H9 (cell line): Measurements from ENCODE around the gene ADAMTS18. TPM values are rescaled to one million over a fixed set of nuclear protein-coding genes. Genes with fewer than 3 reads are reported as not detected.

Source experiments
- DNase-seq: peaks from one replicate; pipeline ENCODE4 v3.0.0-alpha.2; 2017
- H2AFZ ChIP-seq: one replicate; pipeline ENCODE4 v1.6.1; 2013; ENCODE audit warnings: mild to moderate bottlenecking, low read length, control low read depth, moderate library complexity
- H2AK5ac ChIP-seq: 2 replicates; pipeline ENCODE4 v1.6.1; 2013; ENCODE audit warnings: low read length, control low read depth, mixed read lengths; ENCODE audit not compliant: insufficient read length
- H2BK120ac ChIP-seq: one replicate; pipeline ENCODE4 v1.6.1; 2013; ENCODE audit warnings: low read depth, mild to moderate bottlenecking, low read length, control low read depth, inconsistent platforms; ENCODE audit not compliant: poor library complexity, severe bottlenecking
- H2BK12ac ChIP-seq: 2 replicates; pipeline ENCODE4 v1.6.1; 2013; ENCODE audit warnings: low read length, control low read depth, mixed read lengths, low read depth; ENCODE audit not compliant: insufficient read length
- H2BK15ac ChIP-seq: 2 replicates; pipeline ENCODE4 v1.6.1; 2013; ENCODE audit warnings: low read depth, low read length, control low read depth
- H2BK20ac ChIP-seq: one replicate; pipeline ENCODE4 v1.6.1; 2013; ENCODE audit warnings: low read depth, mild to moderate bottlenecking, low read length, control low read depth, inconsistent platforms; ENCODE audit not compliant: poor library complexity, severe bottlenecking
- H2BK5ac ChIP-seq: 2 replicates; pipeline ENCODE4 v1.6.1; 2013; ENCODE audit warnings: low read length, control low read depth, mixed read lengths; ENCODE audit not compliant: insufficient read length
- H3K14ac ChIP-seq: 2 replicates; pipeline ENCODE4 v1.6.1; 2013; ENCODE audit warnings: low read length, control low read depth; ENCODE audit not compliant: insufficient read depth
- H3K18ac ChIP-seq: 2 replicates; pipeline ENCODE4 v1.6.1; 2013; ENCODE audit warnings: low read depth, mild to moderate bottlenecking, mixed read lengths, low read length, control low read depth; ENCODE audit not compliant: insufficient read length
- H3K23ac ChIP-seq: 2 replicates; pipeline ENCODE4 v1.6.1; 2013; ENCODE audit warnings: low read length, control low read depth, mixed read lengths, low read depth; ENCODE audit not compliant: insufficient read length
- H3K23me2 ChIP-seq: 2 replicates; pipeline ENCODE4 v1.6.1; 2013; ENCODE audit warnings: low read depth, mild to moderate bottlenecking, mixed read lengths, low read length, control low read depth; ENCODE audit not compliant: insufficient read length, poor library complexity, severe bottlenecking
- H3K27ac ChIP-seq: 2 replicates; pipeline ENCODE4 v1.5.1; 2013; ENCODE audit warnings: low read length, control low read depth, mixed read lengths, low read depth; ENCODE audit not compliant: insufficient read length
- H3K27me3 ChIP-seq: 2 replicates; pipeline ENCODE4 v1.6.1; 2013; ENCODE audit warnings: low read length, control low read depth, inconsistent platforms; ENCODE audit not compliant: insufficient read depth
- H3K4ac ChIP-seq: 2 replicates; pipeline ENCODE4 v1.6.1; 2013; ENCODE audit warnings: low read depth, mild to moderate bottlenecking, control low read depth, inconsistent platforms, low read length, moderate library complexity
- H3K4me1 ChIP-seq: 2 replicates; pipeline ENCODE4 v1.6.1; 2013; ENCODE audit warnings: low read length, control low read depth, inconsistent platforms; ENCODE audit not compliant: insufficient read depth
- H3K4me2 ChIP-seq: 2 replicates; pipeline ENCODE4 v1.6.1; 2013; ENCODE audit warnings: low read length, control low read depth, mixed read lengths; ENCODE audit not compliant: insufficient read length, insufficient read depth
- H3K56ac ChIP-seq: 2 replicates; pipeline ENCODE4 v1.6.1; 2013; ENCODE audit warnings: low read depth, mild to moderate bottlenecking, mixed read lengths, low read length, control low read depth; ENCODE audit not compliant: insufficient read length
- H3K79me1 ChIP-seq: 2 replicates; pipeline ENCODE4 v1.6.1; 2013; ENCODE audit warnings: low read depth, mild to moderate bottlenecking, moderate library complexity, low read length, control low read depth, inconsistent platforms; ENCODE audit not compliant: insufficient read depth, poor library complexity, severe bottlenecking
- H3K79me2 ChIP-seq: 2 replicates; pipeline ENCODE4 v1.6.1; 2013; ENCODE audit warnings: low read length, control low read depth, inconsistent platforms; ENCODE audit not compliant: insufficient read depth
- H3K9ac ChIP-seq: 2 replicates; pipeline ENCODE4 v1.6.1; 2013; ENCODE audit warnings: low read length, control low read depth, mixed read lengths; ENCODE audit not compliant: insufficient read length; ENCODE audit errors: extremely low read depth
- H3K9me3 ChIP-seq: one replicate; pipeline ENCODE4 v1.6.1; 2013; ENCODE audit warnings: low read depth, low read length, inconsistent platforms; ENCODE audit not compliant: control insufficient read depth
- H3T11ph ChIP-seq: one replicate; pipeline ENCODE4 v1.6.1; 2013; ENCODE audit warnings: mild to moderate bottlenecking, low read length, control low read depth, inconsistent platforms
- H4K20me1 ChIP-seq: one replicate; pipeline ENCODE4 v1.6.1; 2013; ENCODE audit not compliant: control insufficient read depth, insufficient read length, insufficient read depth
- H4K5ac ChIP-seq: 2 replicates; pipeline ENCODE4 v1.6.1; 2013; ENCODE audit warnings: low read depth, mild to moderate bottlenecking, mixed read lengths, low read length, control low read depth; ENCODE audit not compliant: insufficient read length
- H4K8ac ChIP-seq: replicated peaks from 2 replicates; pipeline ENCODE4 v1.6.1; 2013; ENCODE audit warnings: low read length, control low read depth, mixed read lengths, low read depth; ENCODE audit not compliant: insufficient read length
- H4K91ac ChIP-seq: 2 replicates; pipeline ENCODE4 v1.6.1; 2013; ENCODE audit warnings: low read depth, mild to moderate bottlenecking, moderate library complexity, mixed read lengths, low read length, control low read depth; ENCODE audit not compliant: insufficient read length
- H3K27ac Mint-ChIP-seq, 3 experiments: 2 replicates in 2 of 3; 3 replicates in 1 of 3; pipeline ENCODE4 v1.8.0; 2020 to 2021; ENCODE audit warnings: mixed read lengths in 3 of 3, mild to moderate bottlenecking in 1 of 3, moderate library complexity in 1 of 3
- H3K27me3 Mint-ChIP-seq: 2 replicates; pipeline ENCODE4 v1.8.0; 2021; ENCODE audit warnings: low read depth, mild to moderate bottlenecking, moderate library complexity, mixed read lengths
- H3K36me3 Mint-ChIP-seq, 3 experiments: 2 replicates in 2 of 3; 3 replicates in 1 of 3; pipeline ENCODE4 v1.8.0; 2020 to 2021; ENCODE audit warnings: low read depth in 3 of 3, mixed read lengths in 3 of 3; ENCODE audit not compliant: insufficient read depth in 1 of 3
- H3K4me1 Mint-ChIP-seq, 2 experiments: 2 replicates each; pipeline ENCODE4 v1.8.0; 2020; ENCODE audit warnings: mixed read lengths in 2 of 2
- H3K4me3 Mint-ChIP-seq, 2 experiments: 2 replicates in 1 of 2; 3 replicates in 1 of 2; pipeline ENCODE4 v1.8.0; 2020 to 2021; ENCODE audit warnings: mild to moderate bottlenecking in 2 of 2, mixed read lengths in 2 of 2, moderate library complexity in 1 of 2
- H3K9me3 Mint-ChIP-seq, 2 experiments: 2 replicates in 1 of 2; 3 replicates in 1 of 2; pipeline ENCODE4 v1.8.0; 2020; ENCODE audit warnings: mild to moderate bottlenecking in 2 of 2, mixed read lengths in 2 of 2, moderate library complexity in 1 of 2
- CTCF ChIP-seq: fragments of 200-600 bp; sonication (generic); conservative IDR thresholded peaks from 3 replicates; pipeline ENCODE4 v1.8.0; 2021; ENCODE audit warnings: antibody characterized with exemption, mild to moderate bottlenecking
- WGBS: extraction: QIAGEN DNeasy Blood & Tissue Kit; methylation state at CpG from one replicate; pipeline ENCODE4 v1.1.7; 2013; ENCODE audit warnings: missing lambda C conversion rate, low lambda C conversion rate, mixed read lengths; ENCODE audit not compliant: insufficient read length; ENCODE audit errors: extremely low coverage; 5-methylcytosine and 5-hydroxymethylcytosine counted together
- total RNA-seq: library from RNA; stranded (reverse); gene quantifications from 2 replicates; pipeline ENCODE4 v1.2.1, GENCODE V29; 2021

ADAMTS18 gene
- total RNA-seq, 1 experiment from 2014 or later = 0.07 TPM

GRCh38 chr16:77450790-77451487 lies 16.1 kb upstream of the ADAMTS18 start:
- no peak for TF ChIP-seq CTCF
- H3K4me1 ChIP-seq = no peaks in the 10 kb centered on the region; the same call in 1 of the 2 replicates
- Mint-ChIP-seq H3K4me3 (no peak overlapping the region), H3K4me1 (peaks cover 5 to 7% of the 10 kb centered on the region in 2 experiments), H3K27me3 (peaks cover 3% of the 10 kb centered on the region), H3K9me3 (no peaks in the 10 kb centered on the region), H3K36me3 (no peaks in the 10 kb centered on the region), H3K27ac (no peak overlapping the region; a peak in 1 of 7 replicates)
- no peaks in the 10 kb centered on the region for H3K79me1 ChIP-seq
- no peaks in the 10 kb centered on the region for H4K20me1 ChIP-seq
- no peak overlapping the region for H3T11ph ChIP-seq
- H4K8ac ChIP-seq = no peak overlapping the region
- no peak overlapping the region for H2AK5ac ChIP-seq
- no peak overlapping the region for H2BK5ac ChIP-seq
- no peak overlapping the region for H4K91ac ChIP-seq
- no peak overlapping the region for H2BK20ac ChIP-seq
- H2AFZ ChIP-seq = no peak overlapping the region
- H3K23me2 ChIP-seq = no peaks in the 10 kb centered on the region
- no peak overlapping the region for H3K56ac ChIP-seq
- H2BK15ac ChIP-seq = no peak overlapping the region
- H2BK12ac ChIP-seq = no peak overlapping the region
- no peak overlapping the region for H3K4ac ChIP-seq
- no peak overlapping the region for H3K27ac ChIP-seq
- H3K27me3 ChIP-seq = no peaks in the 10 kb centered on the region
- H2BK120ac ChIP-seq = no peak overlapping the region
- H3K18ac ChIP-seq = no peak overlapping the region
- no peaks in the 10 kb centered on the region for H3K79me2 ChIP-seq
- no peak for DNase-seq
- H3K9ac ChIP-seq = no peak overlapping the region
- no CpG with 5 or more reads among the region's 5 CpGs for WGBS
- H3K4me2 ChIP-seq = no peak overlapping the region
- no peak overlapping the region for H4K5ac ChIP-seq
- no peak overlapping the region for H3K23ac ChIP-seq
- 0 out of 2 replicates have a peak overlapping the region, but pooled peaks have one; percentile 42 for H3K14ac ChIP-seq
- no peaks in the 10 kb centered on the region for H3K9me3 ChIP-seq
